H1 (cell line): Measurements from ENCODE around the gene CELF2. TPM values are rescaled to one million over a fixed set of nuclear protein-coding genes. Genes with fewer than 3 reads are reported as not detected.

ENCODE experiments used
- CEBPB ChIP-seq: IDR thresholded peaks from 2 replicates; pipeline ENCODE4 v1.6.1; 2012; ENCODE audit warnings: low read depth, low read length
- CHD2 ChIP-seq: IDR thresholded peaks from 2 replicates; pipeline ENCODE4 v1.6.1; 2012; ENCODE audit warnings: low read length, improper control_type of control experiment
- JUN ChIP-seq: IDR thresholded peaks from 2 replicates; pipeline ENCODE4 v1.6.1; 2011; ENCODE audit warnings: low read depth, mild to moderate bottlenecking, improper control_type of control experiment, low read length
- RXRA ChIP-seq: IDR thresholded peaks from 2 replicates; pipeline ENCODE4 v1.6.1; 2011; ENCODE audit warnings: low read depth, mild to moderate bottlenecking, low read length, moderate library complexity; ENCODE audit not compliant: insufficient read depth
- polyA plus RNA-seq, 7 experiments: library from polyadenylated mRNA; depleted of rRNA in 3 of 7; stranded (reverse) in 5 of 7; unstranded in 2 of 7; fragments of >200 nt in 5 of 7; fragments of 200-250 nt in 2 of 7; gene quantifications; 1 replicate in 5 of 7; 2 replicates in 1 of 7; 4 replicates in 1 of 7; pipeline versions ENCODE4 v1.2.1 to v1.2.3, GENCODE V29; 2011 to 2013; ENCODE audit warnings: missing spikeins in 2 of 7, mixed read lengths in 2 of 7
- total RNA-seq: library from RNA; stranded (reverse); fragmentation: NEBNext Ultra II Directional; extraction: Animal tissue kit (Norgen Biotek cat#: 25700); gene quantifications from 2 replicates; pipeline ENCODE4 v1.2.1, GENCODE V29; 2021

CELF2 gene
- total and polyA plus RNA-seq, 2 of the 8 experiments (the other 6 are each of a cell fraction or from before 2014, with no cell fraction given): 18.3 to 22.7 TPM

DNA sequence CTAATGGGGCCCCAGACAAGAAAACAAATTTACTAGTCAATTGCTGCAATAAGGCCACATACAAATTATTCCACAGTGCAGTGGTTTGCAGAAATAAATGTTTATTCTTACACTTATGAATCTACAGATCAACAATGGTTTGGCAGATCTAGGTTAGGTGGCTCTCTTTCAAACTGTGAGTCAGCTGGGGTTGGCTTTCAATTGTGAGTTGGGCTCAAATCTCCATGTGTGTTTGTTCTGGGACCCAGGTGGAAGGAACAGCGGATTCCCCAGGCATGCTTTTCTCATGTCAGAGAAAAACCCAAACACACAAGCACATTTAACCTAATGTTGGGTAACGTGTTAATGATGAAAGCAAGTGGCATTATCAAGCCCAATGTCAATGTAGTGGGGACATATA lies 25.6 kb upstream of the CELF2 start (continued):
- TF ChIP-seq CEBPB (no peak), CHD2 (no peak), RXRA (no peak), JUN (no peak)
